ENCODE results near the gene TRAPPC2.

Gene TRAPPC2

GRCh38 chrX:13734278-13735172 lies at the start of gene TRAPPC2, which contains the start of gene OFD1:
TSS of gene TRAPPC2 (minus strand) at chrX:13734620. CDS start at chrX:13719963, 14,657 bp downstream.
TSS of gene OFD1 (plus strand) at chrX:13734748. CDS start at chrX:13735072, 324 bp downstream.
- peak; percentile 97 for DNase-seq

- DNase-seq, result no peak
These were observed 46.5 kb upstream of the TRAPPC2 start for GRCh38 chrX:13780868-13781427.

- DNase-seq, result peak; percentile 2
These were observed 44.5 kb upstream of the TRAPPC2 start for GRCh38 chrX:13778916-13779315.

- DNase-seq, result no peak
These were observed 42.0 kb upstream of the TRAPPC2 start for GRCh38 chrX:13776387-13776786.

- DNase-seq, result no peak
These were observed 41.4 kb upstream of the TRAPPC2 start for GRCh38 chrX:13775837-13776236.

- no peak for DNase-seq
These were observed 40.3 kb upstream of the TRAPPC2 start for GRCh38 chrX:13774696-13775095.

- peak; percentile 79 for DNase-seq
These were observed 35.7 kb upstream of the TRAPPC2 start for GRCh38 chrX:13770013-13770535.

GRCh38 chrX:13768939-13769338 lies 34.5 kb upstream of the TRAPPC2 start:
- DNase-seq, result no peak

GRCh38 chrX:13764765-13765164 lies 30.3 kb upstream of the TRAPPC2 start:
- DNase-seq, result peak; percentile 4

- no peak for DNase-seq
These were observed 29.9 kb upstream of the TRAPPC2 start for GRCh38 chrX:13764281-13764680.

- no peak for DNase-seq
These were observed 29.1 kb upstream of the TRAPPC2 start for GRCh38 chrX:13763489-13763888.

- DNase-seq, result no peak
These were observed 27.4 kb upstream of the TRAPPC2 start for GRCh38 chrX:13761606-13762414.

GRCh38 chrX:13760426-13760825 lies 26.0 kb upstream of the TRAPPC2 start:
- DNase-seq, result no peak

- no peak for DNase-seq
These were observed 24.8 kb upstream of the TRAPPC2 start for GRCh38 chrX:13759152-13759718.

- no peak for DNase-seq
These were observed 22.0 kb upstream of the TRAPPC2 start for GRCh38 chrX:13756381-13756780.

- DNase-seq, result no peak
These were observed 20.8 kb upstream of the TRAPPC2 start for GRCh38 chrX:13755254-13755653.

GRCh38 chrX:13754765-13755164 lies 20.3 kb upstream of the TRAPPC2 start:
- no peak for DNase-seq

GRCh38 chrX:13752646-13753045 lies 18.2 kb upstream of the TRAPPC2 start:
- no peak for DNase-seq

GRCh38 chrX:13752141-13752540 lies 17.7 kb upstream of the TRAPPC2 start:
- no peak for DNase-seq

GRCh38 chrX:13750812-13751211 lies 16.4 kb upstream of the TRAPPC2 start:
- no peak for DNase-seq

GRCh38 chrX:13750204-13750603 lies 15.8 kb upstream of the TRAPPC2 start:
- DNase-seq, result peak; percentile 36

GRCh38 chrX:13748486-13748885 lies 14.1 kb upstream of the TRAPPC2 start:
- DNase-seq, result no peak

- DNase-seq, result no peak
These were observed 13.4 kb upstream of the TRAPPC2 start for GRCh38 chrX:13747836-13748235.

Measured in NCI-H146 (cell line).